Glomerular visceral epithelial cell (primary cell): ENCODE data around the gene FAM133A.

Source experiments
- DNase-seq: peaks from one replicate; pipeline ENCODE4 v3.0.0-alpha.2; 2016; ENCODE audit errors: extremely low spot score

FAM133A gene

GRCh38 chrX:93673869-93674271 is at the start of gene FAM133A:
TSS of gene FAM133A (plus strand) at chrX:93674206. CDS start at chrX:93709420, 35,214 bp downstream.
- no peak for DNase-seq

- DNase-seq = no peak
Measured at GRCh38 chrX:93637591-93637990, 36.4 kb upstream of the FAM133A start.

DNA sequence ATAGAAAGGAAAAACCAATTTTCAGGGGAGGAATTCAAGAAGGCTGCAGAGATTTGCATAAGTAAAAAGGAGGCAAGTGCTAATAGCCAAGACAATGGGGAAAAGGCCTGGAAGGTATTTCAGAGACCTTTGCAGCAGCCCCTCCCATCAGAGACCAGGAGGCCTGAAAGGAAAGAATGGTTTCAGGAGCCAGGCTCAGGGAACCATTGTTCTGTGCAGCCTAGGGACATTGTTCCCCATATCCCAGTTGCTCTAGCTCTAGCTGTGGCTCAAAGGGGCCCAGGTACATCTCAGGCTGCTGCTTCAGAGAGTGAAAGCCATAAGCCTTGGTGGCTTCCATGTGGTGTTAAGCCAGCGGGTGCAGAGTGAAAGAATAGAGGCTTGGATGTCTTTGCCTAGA is 24.6 kb upstream of the FAM133A start:
- no peak for DNase-seq

- no peak for DNase-seq
Measured at GRCh38 chrX:93660575-93660974, 13.4 kb upstream of the FAM133A start.

GRCh38 chrX:93673056-93673868 is 744 bp upstream of the FAM133A start, which contains the start of gene NAP1L3:
TSS of gene NAP1L3 (minus strand) at chrX:93673578. CDS start at chrX:93673304, 274 bp downstream.
- peak; percentile 1 for DNase-seq

- DNase-seq = no peak
Measured at GRCh38 chrX:93695981-93696380, 22.0 kb downstream of the FAM133A start.

- no peak for DNase-seq
Measured at GRCh38 chrX:93703701-93704100, 29.7 kb downstream of the FAM133A start.

DNA sequence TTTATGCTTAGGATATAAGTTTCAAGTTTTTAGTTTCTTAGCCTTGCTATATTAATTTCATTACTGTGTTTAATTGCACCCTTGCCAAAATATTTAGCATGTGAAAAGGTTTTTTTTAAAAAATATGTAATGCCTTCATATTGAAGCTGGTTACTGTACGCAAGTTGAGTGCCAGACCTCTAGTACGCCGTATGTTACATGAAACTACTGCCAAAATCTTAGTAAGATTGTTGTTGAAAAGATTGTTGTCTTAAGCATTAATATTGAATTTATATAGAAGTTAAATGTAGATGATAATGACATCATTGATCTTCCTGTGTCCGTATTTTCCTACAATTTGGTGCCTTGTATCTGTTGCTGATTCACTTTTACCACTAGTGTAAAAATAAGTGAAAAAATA is 37.1 kb downstream of the FAM133A start:
- no peak for DNase-seq

- no peak for DNase-seq
Measured at GRCh38 chrX:93741811-93742210, 67.8 kb downstream of the FAM133A start.

GRCh38 chrX:93760163-93760562 is 86.2 kb downstream of the FAM133A start:
- DNase-seq = no peak
